Muscle layer of colon (tissue), 2 donors: ENCODE results near the gene CNDP1.

Experiments used
- H3K27ac ChIP-seq: one replicate; pipeline ENCODE4 v1.7.0; 2013; ENCODE audit warnings: low read depth, mild to moderate bottlenecking, low read length, moderate library complexity
- H3K27me3 ChIP-seq, 2 donors: one replicate each; pipeline ENCODE4 v1.7.0; 2013; ENCODE audit warnings: low read length in 2 of 2, mild to moderate bottlenecking in 2 of 2; ENCODE audit not compliant: insufficient read depth in 2 of 2, control insufficient read depth in 1 of 2
- H3K36me3 ChIP-seq: one replicate; pipeline ENCODE4 v1.7.0; 2013; ENCODE audit warnings: mild to moderate bottlenecking, low read length; ENCODE audit not compliant: insufficient read depth
- H3K4me1 ChIP-seq: one replicate; pipeline ENCODE4 v1.7.0; 2013; ENCODE audit warnings: mild to moderate bottlenecking, low read length; ENCODE audit not compliant: insufficient read depth
- H3K4me3 ChIP-seq, 2 donors: one replicate each; pipeline ENCODE4 v1.7.0; 2013; ENCODE audit warnings: low read length in 2 of 2, low read depth in 1 of 2, mild to moderate bottlenecking in 1 of 2, moderate library complexity in 1 of 2
- H3K9ac ChIP-seq: one replicate; pipeline ENCODE4 v1.7.0; 2013; ENCODE audit warnings: low read length
- H3K9me3 ChIP-seq: one replicate; pipeline ENCODE4 v1.7.0; 2013; ENCODE audit warnings: mild to moderate bottlenecking, low read length
- donor health status: abdominal sarcoma.
- donor health status: Adenocarcinoma of cecum.

Gene CNDP1

GRCh38 chr18:74534150-74534969 is at the start of gene CNDP1:
CNDP1 (plus strand) TSS chr18:74534500; CDS start chr18:74534668, 168 bp downstream.
- no peaks in the 10 kb centered on the region for H3K36me3 ChIP-seq
- H3K9ac ChIP-seq, result no peak within 1 kb of the TSS
- H3K4me1 ChIP-seq, result no peaks in the 10 kb centered on the region
- no peaks in the 10 kb centered on the region for H3K27me3 ChIP-seq
- no peaks in the 10 kb centered on the region for H3K9me3 ChIP-seq
- H3K27ac ChIP-seq, result no peak within 1 kb of the TSS
- no peak within 1 kb of the TSS for H3K4me3 ChIP-seq

GRCh38 chr18:74486119-74486849 is 48.0 kb upstream of the CNDP1 start:
- H3K27me3 ChIP-seq, result no peaks in the 10 kb centered on the region
- H3K4me3 ChIP-seq, result no peak overlapping the region
- no peaks in the 10 kb centered on the region for H3K9me3 ChIP-seq
- peak overlapping the region; percentile 67 for H3K27ac ChIP-seq
- no peak overlapping the region for H3K9ac ChIP-seq
- no peaks in the 10 kb centered on the region for H3K36me3 ChIP-seq
- H3K4me1 ChIP-seq, result peaks cover 19% of the 10 kb centered on the region

- Histone ChIP-seq H3K4me1 (peaks cover 19% of the 10 kb centered on the region), H3K4me3 (no peak overlapping the region), H3K9ac (no peak overlapping the region), H3K27ac (no peak overlapping the region), H3K36me3 (no peaks in the 10 kb centered on the region), H3K27me3 (no peaks in the 10 kb centered on the region), H3K9me3 (no peaks in the 10 kb centered on the region)
Measured at GRCh38 chr18:74488354-74488753, 45.9 kb upstream of the CNDP1 start.

GRCh38 chr18:74488864-74489263 is 45.4 kb upstream of the CNDP1 start:
- H3K27me3 ChIP-seq, result no peaks in the 10 kb centered on the region
- H3K9ac ChIP-seq, result no peak overlapping the region
- H3K36me3 ChIP-seq, result no peaks in the 10 kb centered on the region
- H3K4me1 ChIP-seq, result peaks cover 19% of the 10 kb centered on the region
- no peak overlapping the region for H3K4me3 ChIP-seq
- H3K9me3 ChIP-seq, result no peaks in the 10 kb centered on the region
- H3K27ac ChIP-seq, result no peak overlapping the region

- H3K27ac ChIP-seq, result no peak overlapping the region
- peaks cover 16% of the 10 kb centered on the region for H3K4me1 ChIP-seq
- no peaks in the 10 kb centered on the region for H3K36me3 ChIP-seq
- H3K9ac ChIP-seq, result no peak overlapping the region
- no peaks in the 10 kb centered on the region for H3K9me3 ChIP-seq
- no peak overlapping the region for H3K4me3 ChIP-seq
- H3K27me3 ChIP-seq, result no peaks in the 10 kb centered on the region
Measured at GRCh38 chr18:74489676-74490075, 44.6 kb upstream of the CNDP1 start.

GRCh38 chr18:74492259-74492658 is 42.0 kb upstream of the CNDP1 start:
- peaks cover 6% of the 10 kb centered on the region for H3K4me1 ChIP-seq
- H3K36me3 ChIP-seq, result no peaks in the 10 kb centered on the region
- no peak overlapping the region for H3K9ac ChIP-seq
- no peak overlapping the region for H3K27ac ChIP-seq
- H3K9me3 ChIP-seq, result no peaks in the 10 kb centered on the region
- H3K27me3 ChIP-seq, result no peaks in the 10 kb centered on the region
- H3K4me3 ChIP-seq, result no peak overlapping the region

GRCh38 chr18:74493689-74494088 is 40.6 kb upstream of the CNDP1 start:
- Histone ChIP-seq H3K27me3 (no peaks in the 10 kb centered on the region), H3K36me3 (no peaks in the 10 kb centered on the region), H3K9me3 (no peaks in the 10 kb centered on the region), H3K4me1 (peaks cover 11% of the 10 kb centered on the region), H3K4me3 (no peak overlapping the region), H3K9ac (no peak overlapping the region), H3K27ac (no peak overlapping the region)

- Histone ChIP-seq H3K4me1 (peaks cover 17% of the 10 kb centered on the region), H3K9me3 (no peaks in the 10 kb centered on the region), H3K36me3 (no peaks in the 10 kb centered on the region), H3K4me3 (no peak overlapping the region), H3K27me3 (no peaks in the 10 kb centered on the region), H3K9ac (no peak overlapping the region), H3K27ac (no peak overlapping the region)
Measured at GRCh38 chr18:74494514-74494913, 39.8 kb upstream of the CNDP1 start.

- H3K36me3 ChIP-seq, result peaks cover under 1% of the 10 kb centered on the region
- H3K9ac ChIP-seq, result peak within 1 kb of the TSS; percentile 69
- no peaks in the 10 kb centered on the region for H3K9me3 ChIP-seq
- H3K27me3 ChIP-seq, result no peaks in the 10 kb centered on the region
- H3K4me1 ChIP-seq, result peaks cover 17% of the 10 kb centered on the region
- peak within 1 kb of the TSS; percentile 81 to 89 for H3K4me3 ChIP-seq
- H3K27ac ChIP-seq, result peak within 1 kb of the TSS; percentile 90
Measured at GRCh38 chr18:74495581-74496507, 38.5 kb upstream of the CNDP1 start, which contains the start of gene CNDP2. CNDP2 (plus strand) TSS chr18:74496363; CDS start chr18:74499974, 3,611 bp downstream.

- Histone ChIP-seq H3K9ac (peak overlapping the region; percentile 69), H3K27me3 (no peaks in the 10 kb centered on the region), H3K4me3 (peak overlapping the region; percentile 81 to 89), H3K27ac (peak overlapping the region; percentile 90), H3K9me3 (no peaks in the 10 kb centered on the region), H3K4me1 (peaks cover 17% of the 10 kb centered on the region), H3K36me3 (peaks cover 9% of the 10 kb centered on the region)
Measured at GRCh38 chr18:74496508-74497323, 37.6 kb upstream of the CNDP1 start.
